ENCODE measurements around the gene GNG8.

Gene GNG8

DNA sequence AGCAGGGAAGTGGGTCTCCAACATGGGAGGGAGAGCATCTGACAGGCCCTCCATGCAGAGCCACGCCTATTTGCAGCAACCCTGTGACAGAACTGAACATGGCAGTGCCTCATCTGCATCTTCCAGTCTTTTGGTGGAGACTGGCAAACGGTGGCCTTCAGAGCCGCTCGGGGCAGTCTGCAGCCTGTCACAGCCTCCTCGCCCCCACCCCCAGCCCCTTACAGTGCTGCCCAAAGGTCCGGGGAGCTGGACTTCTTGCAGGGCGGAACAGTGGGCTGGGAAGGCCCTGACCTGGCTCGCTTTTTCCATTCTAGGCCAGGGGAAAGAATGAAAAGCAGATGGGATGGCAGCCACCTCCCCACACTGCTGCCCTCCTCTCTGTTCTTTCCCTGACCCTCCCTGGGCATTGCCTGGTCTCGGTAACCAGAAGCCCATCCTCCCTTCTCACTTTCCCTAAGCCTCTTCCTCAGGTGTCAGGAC, 32.2 kb downstream of the GNG8 start:
- peak overlapping the region; percentile 2 for H3K4me3 ChIP-seq (ENCODE audit: control insufficient read depth, low read depth, low read length)
- TF ChIP-seq, protein P1, sequence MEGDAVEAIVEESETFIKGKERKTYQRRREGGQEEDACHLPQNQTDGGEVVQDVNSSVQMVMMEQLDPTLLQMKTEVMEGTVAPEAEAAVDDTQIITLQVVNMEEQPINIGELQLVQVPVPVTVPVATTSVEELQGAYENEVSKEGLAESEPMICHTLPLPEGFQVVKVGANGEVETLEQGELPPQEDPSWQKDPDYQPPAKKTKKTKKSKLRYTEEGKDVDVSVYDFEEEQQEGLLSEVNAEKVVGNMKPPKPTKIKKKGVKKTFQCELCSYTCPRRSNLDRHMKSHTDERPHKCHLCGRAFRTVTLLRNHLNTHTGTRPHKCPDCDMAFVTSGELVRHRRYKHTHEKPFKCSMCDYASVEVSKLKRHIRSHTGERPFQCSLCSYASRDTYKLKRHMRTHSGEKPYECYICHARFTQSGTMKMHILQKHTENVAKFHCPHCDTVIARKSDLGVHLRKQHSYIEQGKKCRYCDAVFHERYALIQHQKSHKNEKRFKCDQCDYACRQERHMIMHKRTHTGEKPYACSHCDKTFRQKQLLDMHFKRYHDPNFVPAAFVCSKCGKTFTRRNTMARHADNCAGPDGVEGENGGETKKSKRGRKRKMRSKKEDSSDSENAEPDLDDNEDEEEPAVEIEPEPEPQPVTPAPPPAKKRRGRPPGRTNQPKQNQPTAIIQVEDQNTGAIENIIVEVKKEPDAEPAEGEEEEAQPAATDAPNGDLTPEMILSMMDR (conservative IDR thresholded peaks at IDR 0.05; ENCODE audit: control insufficient read depth, insufficient read depth, low read depth, low read length), result no peak
- DNase-seq (ENCODE audit: low read depth), result no peak

DNA sequence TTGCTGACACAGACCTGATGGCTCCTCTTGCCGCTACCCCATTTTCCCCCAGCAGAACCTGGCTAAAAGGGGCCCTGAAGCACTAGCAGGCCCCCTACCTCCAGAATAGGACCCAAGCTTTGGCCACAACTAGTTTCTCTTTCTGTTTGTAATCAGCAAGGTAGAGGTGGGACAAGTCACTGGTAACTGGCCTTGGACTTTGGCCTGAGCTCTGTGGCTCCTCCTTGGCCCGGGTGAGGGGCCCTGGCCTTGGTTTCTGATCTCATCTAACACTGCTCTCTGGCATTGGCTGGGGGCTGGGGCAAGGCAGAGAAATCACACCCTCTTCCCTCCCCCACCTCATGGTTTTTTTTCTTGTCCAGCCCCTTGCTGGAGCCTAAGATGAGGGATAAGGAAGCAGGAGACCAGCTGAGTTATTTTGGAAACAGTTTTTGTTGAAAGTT, 32.8 kb downstream of the GNG8 start:
- H3K4me3 ChIP-seq (ENCODE audit: control insufficient read depth, low read depth, low read length), result peak overlapping the region; percentile 100
- DNase-seq (ENCODE audit: low read depth), result no peak

DNA sequence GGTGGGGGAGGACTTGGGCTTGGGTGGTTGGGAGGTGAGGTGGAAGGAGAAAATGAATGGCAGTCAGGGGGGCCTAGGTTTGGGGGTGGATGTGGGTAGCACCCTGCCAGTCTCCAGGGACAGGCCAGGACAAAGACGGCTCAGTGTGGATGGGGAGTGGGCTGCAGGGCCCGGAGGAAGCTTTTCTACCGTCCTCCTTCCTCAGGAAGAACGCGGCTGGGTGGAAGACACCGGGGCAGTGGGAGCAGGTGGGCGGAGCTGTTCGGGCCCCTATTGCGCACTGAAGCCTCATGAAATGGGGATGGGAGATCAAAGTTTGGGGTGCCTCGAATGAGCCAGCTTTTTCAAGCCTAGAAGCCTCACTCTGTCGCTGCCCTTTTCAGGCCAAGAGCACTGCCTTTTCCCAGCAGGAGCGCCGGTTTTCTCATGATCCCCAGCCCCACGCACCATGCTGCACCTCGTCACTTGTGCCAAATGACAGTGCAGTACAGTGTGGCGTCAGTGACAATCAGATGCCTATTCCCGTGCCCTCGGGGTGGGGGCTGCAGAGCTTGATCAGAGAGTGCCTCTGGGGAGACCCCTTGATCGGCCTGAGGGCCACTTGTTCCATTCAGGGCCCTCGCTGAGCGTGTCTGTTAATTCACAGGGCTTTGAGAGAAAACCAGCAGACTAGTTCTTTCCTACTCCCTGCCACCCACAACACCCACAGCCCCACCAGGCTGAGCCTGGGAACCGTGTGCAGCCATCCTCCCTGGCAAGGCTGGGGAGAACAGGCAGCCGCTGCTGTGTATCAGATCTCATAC, 33.4 kb downstream of the GNG8 start:
- no peak for DNase-seq (ENCODE audit: low read depth)
- TF ChIP-seq, protein P1 (conservative IDR thresholded peaks at IDR 0.05; ENCODE audit: control insufficient read depth, insufficient read depth, low read depth, low read length), result no peak
- H3K4me3 ChIP-seq (ENCODE audit: control insufficient read depth, low read depth, low read length), result peak overlapping the region; percentile 100

More for the DNA sequence above, 32.8 kb downstream of the GNG8 start:
- TF ChIP-seq, protein P1 (conservative IDR thresholded peaks at IDR 0.05; ENCODE audit: control insufficient read depth, insufficient read depth, low read depth, low read length), result no peak

GRCh38 chr19:46601318-46602224, 34.4 kb downstream of the GNG8 start, which contains the start of gene CALM3:
Gene CALM3, plus strand, starts transcription at chr19:46601330. Its CDS starts 105 bp downstream, at chr19:46601435.
- DNase-seq (ENCODE audit: low read depth), result no peak
- TF ChIP-seq, protein P1 (conservative IDR thresholded peaks at IDR 0.05; ENCODE audit: control insufficient read depth, insufficient read depth, low read depth, low read length), result no peak
- H3K4me3 ChIP-seq (ENCODE audit: control insufficient read depth, low read depth, low read length), result peak within 1 kb of the TSS; percentile 100

DNA sequence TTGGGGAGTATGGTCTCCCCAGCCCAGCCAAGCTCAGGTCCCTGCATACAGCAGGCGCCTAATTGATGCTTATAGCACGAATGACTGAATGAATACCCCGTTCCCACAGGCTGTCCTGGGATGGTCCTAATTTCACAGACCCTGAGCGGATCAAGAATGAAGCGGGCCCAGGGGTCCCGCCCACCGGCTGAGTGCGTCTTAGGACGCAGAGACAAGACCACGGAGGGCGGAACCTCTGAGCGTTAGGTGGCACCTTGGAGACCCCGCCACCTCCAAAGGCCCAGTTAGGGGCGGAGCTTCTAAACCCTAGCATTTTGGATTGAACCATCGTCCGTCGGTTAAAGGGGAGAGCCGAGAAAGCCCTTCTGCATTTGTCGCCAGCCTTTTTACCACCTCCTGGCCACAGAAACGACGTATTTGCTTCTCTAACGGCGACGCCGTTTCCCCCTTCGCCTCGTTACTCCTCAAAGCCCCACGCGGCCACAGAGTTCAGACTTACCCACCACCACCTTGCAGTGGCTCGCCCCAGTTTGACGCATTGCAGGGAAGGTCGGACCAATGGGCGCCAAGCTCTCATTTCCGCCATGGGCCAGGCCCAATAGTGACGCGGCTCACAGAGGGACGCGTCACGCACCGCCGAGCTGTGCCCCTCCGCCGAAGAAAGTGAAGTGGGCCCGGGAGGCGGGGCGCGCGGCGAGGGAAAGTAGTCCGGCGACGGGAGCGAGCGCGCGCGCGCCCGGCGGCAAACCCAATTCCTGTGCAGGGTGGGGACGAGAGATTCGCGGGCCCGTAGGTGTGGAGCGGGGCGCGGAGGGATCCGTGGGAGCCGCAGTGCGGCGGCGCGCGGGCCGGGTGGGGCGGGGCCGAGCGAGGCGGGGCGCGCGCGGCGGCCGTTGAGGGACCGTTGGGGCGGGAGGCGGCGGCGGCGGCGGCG, 35.4 kb downstream of the GNG8 start:
- peak; percentile 97 for DNase-seq (ENCODE audit: low read depth)
- peak overlapping the region; percentile 100 for H3K4me3 ChIP-seq (ENCODE audit: control insufficient read depth, low read depth, low read length)
- TF ChIP-seq, protein P1 (conservative IDR thresholded peaks at IDR 0.05; ENCODE audit: control insufficient read depth, insufficient read depth, low read depth, low read length), result no peak

Data from fibroblast of mammary gland (primary cell).